IMR-90 (cell line): ENCODE data around the gene ARFGEF3. TPM values are rescaled to one million over a fixed set of nuclear protein-coding genes. Genes with fewer than 3 reads are reported as not detected.

Experiments
- ATAC-seq: fragments of 200-7000 bp; cut with Tn5 transposase; 2 replicates; pipeline ENCODE4 v1.9.1; 2020; ENCODE audit warnings: low read depth, mild to moderate bottlenecking, moderate library complexity
- BruUV-seq: library from RNA; stranded (reverse); fragments of 400-500 nt; replicated peaks from 2 replicates; lab custom pipeline; 2021; lab: Mats Ljungman, UMichigan
- CTCF ChIA-PET: fragments of 300-600 bp; formaldehyde crosslinking; extraction: SDS; loops from one replicate; lab custom pipeline; 2021; ENCODE audit warnings: antibody characterized with exemption; lab: Yijun Ruan, JAX
- POLR2A ChIA-PET: fragments of 300-600 bp; sonication (Branson Sonifier 250); formaldehyde crosslinking; loops from one replicate; lab custom pipeline; 2022; ENCODE audit warnings: antibody characterized with exemption; ENCODE audit not compliant: unreplicated experiment; lab: Charles Lee
- DNase-seq: peaks from one replicate; pipeline ENCODE4 v3.0.0; 2013
- H2AFZ ChIP-seq: replicated peaks from 2 replicates; pipeline ENCODE3; 2013; ENCODE audit warnings: low read length, mild to moderate bottlenecking; ENCODE audit not compliant: poor library complexity
- H2AK5ac ChIP-seq: 2 replicates; pipeline ENCODE4 v1.6.1; 2013; ENCODE audit warnings: low read depth, low read length, inconsistent platforms
- H2AK9ac ChIP-seq: replicated peaks from 2 replicates; pipeline ENCODE3; 2013; ENCODE audit warnings: mild to moderate bottlenecking, low read depth, low read length, moderate library complexity; ENCODE audit not compliant: poor library complexity
- H2BK120ac ChIP-seq: 2 replicates; pipeline ENCODE4 v1.6.1; 2013; ENCODE audit warnings: low read depth, low read length, inconsistent platforms
- H2BK15ac ChIP-seq: 3 replicates; pipeline ENCODE4 v1.6.1; 2013; ENCODE audit warnings: low read depth, low read length, inconsistent platforms
- H2BK20ac ChIP-seq: 2 replicates; pipeline ENCODE4 v1.6.1; 2013; ENCODE audit warnings: low read depth, mild to moderate bottlenecking, inconsistent platforms, low read length, moderate library complexity
- H2BK5ac ChIP-seq: 2 replicates; pipeline ENCODE4 v1.6.1; 2013; ENCODE audit warnings: mild to moderate bottlenecking, low read depth, low read length, inconsistent platforms; ENCODE audit not compliant: poor library complexity, severe bottlenecking
- H3K14ac ChIP-seq: replicated peaks from 2 replicates; pipeline ENCODE4 v1.6.1; 2013; ENCODE audit warnings: low read depth, low read length, inconsistent platforms
- H3K18ac ChIP-seq: 2 replicates; pipeline ENCODE4 v1.6.1; 2013; ENCODE audit warnings: low read depth, low read length, control low read depth
- H3K23ac ChIP-seq: 2 replicates; pipeline ENCODE4 v1.6.1; 2013; ENCODE audit warnings: low read depth, low read length, inconsistent platforms
- H3K27ac ChIP-seq: 2 replicates; pipeline ENCODE4 v1.5.1; 2013; ENCODE audit warnings: mild to moderate bottlenecking, control low read depth, low read length; ENCODE audit not compliant: insufficient read depth
- H3K27me3 ChIP-seq: 2 replicates; pipeline ENCODE4 v1.6.1; 2013; ENCODE audit warnings: low read length; ENCODE audit not compliant: control insufficient read depth, insufficient read depth
- H3K36me3 ChIP-seq: 2 replicates; pipeline ENCODE4 v1.6.1; 2013; ENCODE audit warnings: low read length, mixed read lengths; ENCODE audit not compliant: control insufficient read depth, insufficient read depth
- H3K4ac ChIP-seq: 2 replicates; pipeline ENCODE4 v1.6.1; 2013; ENCODE audit warnings: low read depth, low read length, inconsistent platforms
- H3K4me1 ChIP-seq: 2 replicates; pipeline ENCODE4 v1.6.1; 2013; ENCODE audit warnings: low read length, mixed read lengths; ENCODE audit not compliant: control insufficient read depth, insufficient read depth
- H3K4me2 ChIP-seq: 2 replicates; pipeline ENCODE4 v1.6.1; 2013; ENCODE audit warnings: low read depth, mild to moderate bottlenecking, control low read depth, low read length, moderate library complexity
- H3K4me3 ChIP-seq: 2 replicates; pipeline ENCODE4 v1.5.1; 2013; ENCODE audit warnings: low read depth, mild to moderate bottlenecking, control low read depth, low read length, moderate library complexity; ENCODE audit not compliant: insufficient read depth
- H3K56ac ChIP-seq: 2 replicates; pipeline ENCODE4 v1.6.1; 2013; ENCODE audit warnings: low read length, inconsistent platforms; ENCODE audit not compliant: insufficient read depth; ENCODE audit errors: extremely low read depth
- H3K79me1 ChIP-seq, 2 experiments: 2 replicates each; pipeline ENCODE4 v1.6.1; 2013; ENCODE audit warnings: low read length in 2 of 2, inconsistent platforms in 1 of 2, low read depth in 1 of 2
- H3K9ac ChIP-seq: 2 replicates; pipeline ENCODE4 v1.6.1; 2013; ENCODE audit warnings: low read depth, low read length, control low read depth
- H3K9me1 ChIP-seq: 2 replicates; pipeline ENCODE4 v1.6.1; 2013; ENCODE audit warnings: low read length, inconsistent platforms; ENCODE audit not compliant: insufficient read depth
- H3K9me3 ChIP-seq: 2 replicates; pipeline ENCODE4 v1.6.1; 2013; ENCODE audit warnings: low read length; ENCODE audit not compliant: control insufficient read depth, insufficient read depth
- H4K20me1 ChIP-seq: 2 replicates; pipeline ENCODE4 v1.6.1; 2013; ENCODE audit warnings: low read length, inconsistent platforms; ENCODE audit not compliant: insufficient read depth
- H4K5ac ChIP-seq: 2 replicates; pipeline ENCODE4 v1.6.1; 2013; ENCODE audit warnings: mild to moderate bottlenecking, low read depth, low read length, control low read depth
- H4K8ac ChIP-seq, 2 experiments: 2 replicates each; pipeline ENCODE4 v1.6.1; 2013; ENCODE audit warnings: low read depth in 2 of 2, low read length in 2 of 2, control low read depth in 1 of 2, inconsistent platforms in 1 of 2
- H4K91ac ChIP-seq: 2 replicates; pipeline ENCODE4 v1.6.1; 2013; ENCODE audit warnings: low read depth, low read length, inconsistent platforms; ENCODE audit not compliant: insufficient read depth
- CEBPB ChIP-seq: IDR thresholded peaks from 2 replicates; pipeline ENCODE4 v1.6.1; 2012; ENCODE audit warnings: low read depth, low read length, improper control_type of control experiment
- CHD1 ChIP-seq: IDR thresholded peaks from 2 replicates; pipeline ENCODE4 v1.6.1; 2012; ENCODE audit warnings: low read depth, low read length, improper control_type of control experiment
- SMC3 ChIP-seq: fragments of 150-350 bp; IDR thresholded peaks from 2 replicates; pipeline ENCODE4 v1.6.1; 2016; ENCODE audit warnings: low read depth, mild to moderate bottlenecking, antibody characterized with exemption, low read length, moderate library complexity
- WGBS, 2 experiments: methylation state at CpG; one replicate each; pipeline versions ENCODE4 v1.1.5 to v1.1.7; 2013; ENCODE audit warnings: missing lambda C conversion rate in 2 of 2; ENCODE audit not compliant: insufficient read length in 1 of 2; ENCODE audit errors: extremely low coverage in 2 of 2; 5-methylcytosine and 5-hydroxymethylcytosine counted together
- dilution Hi-C: fragments of 300-500 bp; cut with HindIII; formaldehyde crosslinking; loops from one replicate; pipeline ENCODE4 v1.14.3; 2018; ENCODE audit warnings: low sequenced_read_pairs; ENCODE audit not compliant: unreplicated experiment
- in situ Hi-C: fragments of 300-500 bp; cut with MboI; formaldehyde crosslinking; loops from 3 replicates; pipeline ENCODE4 v1.14.3; 2019; ENCODE audit warnings: low sequenced_read_pairs, inconsistent platforms, mixed read lengths
- intact Hi-C: fragments of 100-400 bp; cut with micrococcal nuclease; formaldehyde crosslinking; loops from 2 replicates; pipeline ENCODE4 v1.10.0; 2022
- polyA plus RNA-seq, 3 experiments: library from polyadenylated mRNA; depleted of rRNA; stranded (reverse); fragments of >200 nt; gene quantifications; 2 replicates each; pipeline ENCODE4 v1.2.3, GENCODE V29; 2012; ENCODE audit warnings: low replicate concordance in 1 of 3
- total RNA-seq: library from RNA; depleted of rRNA; stranded (reverse); fragments of >200 nt; gene quantifications from 2 replicates; pipeline ENCODE4 v1.2.3, GENCODE V29; 2012

The ARFGEF3 gene
- total and polyA plus RNA-seq, 2 of the 4 experiments (the other 2 are of a cell fraction): under 0.01 to 0.02 TPM

DNA sequence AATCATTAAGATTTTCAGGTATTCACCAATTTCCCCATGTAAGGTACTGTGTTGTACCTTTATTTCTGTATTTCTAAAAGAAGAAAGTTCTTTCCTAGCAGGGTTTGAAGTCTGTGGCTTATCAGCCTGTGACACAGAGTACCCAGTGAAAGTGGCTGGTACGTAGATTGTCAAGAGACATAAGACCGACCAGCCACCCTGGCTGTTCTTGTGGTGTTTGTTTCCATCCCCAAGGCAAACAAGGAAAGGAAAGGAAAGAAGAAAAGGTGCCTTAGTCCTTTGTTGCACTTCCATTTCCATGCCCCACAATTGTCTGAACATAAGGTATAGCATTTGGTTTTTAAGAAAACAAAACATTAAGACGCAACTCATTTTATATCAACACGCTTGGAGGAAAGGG lies 175.3 kb downstream of the ARFGEF3 start:
- no peak overlapping the region for H2BK120ac ChIP-seq
- H2BK5ac ChIP-seq: no peak overlapping the region
- H3K4ac ChIP-seq: no peak overlapping the region
- H3K14ac ChIP-seq: no peak overlapping the region
- no peak overlapping the region for H2BK15ac ChIP-seq
- dilution Hi-C loops: no loop called here
- H2AFZ ChIP-seq: no peak overlapping the region
- intact Hi-C loops: loop anchor here (5.0 kb wide), 1 partner anchor 45 kb away; no protein-coding TSS in a partner anchor
- in situ Hi-C loops: no loop called here
- no peaks in the 10 kb centered on the region for H3K36me3 ChIP-seq
- peaks cover 9% of the 10 kb centered on the region for H3K27me3 ChIP-seq
- ChIA-PET POLR2A (no interaction called here), CTCF (no interaction called here)
- no peak overlapping the region for H3K9ac ChIP-seq
- ATAC-seq (no peak), DNase-seq (no peak)
- H4K8ac ChIP-seq: no peak overlapping the region
- no peaks in the 10 kb centered on the region for H3K79me1 ChIP-seq
- H4K91ac ChIP-seq: no peak overlapping the region
- H4K5ac ChIP-seq: no peak overlapping the region
- no peaks in the 10 kb centered on the region for H3K4me1 ChIP-seq
- no peaks in the 10 kb centered on the region for H3K9me1 ChIP-seq
- H3K27ac ChIP-seq: no peak overlapping the region
- no peak overlapping the region for H2AK5ac ChIP-seq
- no peak overlapping the region for H2BK20ac ChIP-seq
- no peaks in the 10 kb centered on the region for H3K9me3 ChIP-seq
- no peaks in the 10 kb centered on the region for H4K20me1 ChIP-seq
- WGBS, 2 experiments: no CpG with 5 or more reads among the region's 4 CpGs
- no peak overlapping the region for H3K4me2 ChIP-seq
- H3K18ac ChIP-seq: no peak overlapping the region
- no peak overlapping the region for H3K56ac ChIP-seq
- H3K4me3 ChIP-seq: no peak overlapping the region
- BruUV-seq: no TSS peak
- H2AK9ac ChIP-seq: no peak overlapping the region
- no peak overlapping the region for H3K23ac ChIP-seq
- TF ChIP-seq CEBPB (no peak), SMC3 (no peak), CHD1 (no peak)
